Stomach (tissue), 9 donors: ENCODE data around the gene SYCE1L. TPM values are rescaled to one million over a fixed set of nuclear protein-coding genes. Genes with fewer than 3 reads are reported as not detected.
A peak's percentile ranks its signal among the peaks of the same experiment; 100 is the strongest.

Experiments used
- DNase-seq, 2 donors: peaks; one replicate each; pipeline versions ENCODE4 v3.0.0 to v3.0.0-alpha.2; 2013 to 2019
- H3K27ac ChIP-seq, 5 donors: fragments of 200-600 bp in 4 of 5; sonication (generic) in 4 of 5; one replicate each; pipeline ENCODE4 v1.5.1; 2013 to 2019; ENCODE audit warnings: mild to moderate bottlenecking in 1 of 5, moderate library complexity in 1 of 5
- H3K27me3 ChIP-seq, 3 donors: fragments of 200-600 bp; sonication (generic); one replicate each; pipeline ENCODE4 v1.5.1; 2017 to 2019; ENCODE audit warnings: mixed run types in 1 of 3
- H3K36me3 ChIP-seq, 4 donors: fragments of 200-600 bp; sonication (generic); 1 replicate in 3 of 4; 2 replicates in 1 of 4; pipeline ENCODE4 v1.5.1; 2016 to 2019
- H3K4me1 ChIP-seq, 4 donors: fragments of 200-600 bp; sonication (generic); one replicate each; pipeline ENCODE4 v1.5.1; 2016 to 2019
- H3K4me3 ChIP-seq, 4 donors: fragments of 200-600 bp; sonication (generic) in 3 of 4; one replicate each; pipeline ENCODE4 v1.5.1; 2016 to 2019; ENCODE audit warnings: mild to moderate bottlenecking in 1 of 4
- H3K9me3 ChIP-seq, 4 donors: fragments of 200-600 bp; sonication (generic); one replicate each; pipeline ENCODE4 v1.5.1; 2016 to 2019
- CTCF ChIP-seq, 7 experiments: fragments of 450-650 bp in 4 of 7; fragments of 200-600 bp in 3 of 7; sonication (generic) in 3 of 7; IDR thresholded peaks; one replicate each; pipeline ENCODE4 v1.5.1; 2016 to 2019; ENCODE audit warnings: antibody characterized with exemption in 7 of 7, control low read depth in 2 of 7, mild to moderate bottlenecking in 1 of 7
- EP300 ChIP-seq: sonication (generic); formaldehyde crosslinking; IDR thresholded peaks from one replicate; pipeline ENCODE4 v1.6.1; 2017; ENCODE audit warnings: antibody characterized with exemption
- POLR2A ChIP-seq, 4 donors: fragments of 450-650 bp; IDR thresholded peaks; one replicate each; pipeline ENCODE4 v1.6.1; 2016; ENCODE audit warnings: antibody characterized with exemption in 4 of 4, control low read depth in 2 of 4, mild to moderate bottlenecking in 1 of 4, moderate library complexity in 1 of 4
- POLR2AphosphoS5 ChIP-seq, 3 donors: sonication (generic); formaldehyde crosslinking; IDR thresholded peaks; one replicate each; pipeline ENCODE4 v1.6.1; 2016; ENCODE audit warnings: antibody characterized with exemption in 3 of 3
- WGBS, 5 donors: extraction: QIAGEN DNeasy Blood & Tissue Kit in 3 of 5; methylation state at CpG; one replicate each; pipeline versions ENCODE4 v1.1.5 to v1.1.7; 2013 to 2018; 5-methylcytosine and 5-hydroxymethylcytosine counted together
- intact Hi-C: fragments of 100-400 bp; cut with DNase I; formaldehyde crosslinking; loops from one replicate; pipeline ENCODE4 v1.15.1; 2023; ENCODE audit warnings: low total_unique reads
- polyA plus RNA-seq, 3 donors: library from polyadenylated mRNA; stranded (reverse); fragments of 200-250 nt; gene quantifications; one replicate each; pipeline ENCODE4 v1.2.3, GENCODE V29; 2013
- total RNA-seq, 5 donors: library from RNA; depleted of rRNA; stranded (reverse); fragments of >200 nt; gene quantifications; one replicate each; pipeline versions ENCODE4 v1.1.0 to v1.2.3, GENCODE V29; 2014 to 2016
- donor health status: healthy with polysubstance abuse.
- donor health status: Bipolar disorder and iron deficiency.
- donor health status: healthy.

Gene SYCE1L
- total and polyA plus RNA-seq, 8 donors: 3.4 to 92.4 (median 5.5) TPM; not detected in 4

- Histone ChIP-seq H3K4me3 (no peak overlapping the region), H3K4me1 (peaks cover 0 to 23% (median 17%) of the 10 kb centered on the region in 4 donors), H3K27me3 (peaks cover 0 to 30% (median 20%) of the 10 kb centered on the region in 3 donors), H3K27ac (no peak overlapping the region), H3K9me3 (no peaks in the 10 kb centered on the region), H3K36me3 (no peaks in the 10 kb centered on the region)
- 84 to 89% (median 87%) methylated on average over 11 to 12 of the region's 12 CpGs for WGBS, 5 donors
- TF ChIP-seq POLR2A (IDR thresholded peaks at IDR 0.05): no peak
- TF ChIP-seq POLR2AphosphoS5 (IDR thresholded peaks at IDR 0.05): no peak
- TF ChIP-seq CTCF (IDR thresholded peaks at IDR 0.05): no peak
- TF ChIP-seq EP300: no peak
- intact Hi-C loops: no loop called here
- no peak for DNase-seq
These were observed 15.4 kb downstream of the SYCE1L start for GRCh38 chr16:77214411-77215138.

GRCh38 chr16:77219437-77219836, 20.2 kb downstream of the SYCE1L start:
- Histone ChIP-seq H3K27me3 (no peaks in the 10 kb centered on the region), H3K9me3 (no peaks in the 10 kb centered on the region), H3K4me1 (no peaks in the 10 kb centered on the region), H3K4me3 (no peak overlapping the region), H3K36me3 (no peaks in the 10 kb centered on the region), H3K27ac (no peak overlapping the region)
- 66 to 83% (median 75%) methylated on average over 3 of the region's 3 CpGs for WGBS, 5 donors
- DNase-seq: no peak
- intact Hi-C loops: no loop called here
- TF ChIP-seq POLR2AphosphoS5 (IDR thresholded peaks at IDR 0.05) (no peak), POLR2A (IDR thresholded peaks at IDR 0.05) (no peak), CTCF (IDR thresholded peaks at IDR 0.05) (no peak), EP300 (no peak)

GRCh38 chr16:77220427-77220826, 21.2 kb downstream of the SYCE1L start:
- Histone ChIP-seq H3K27ac (no peak overlapping the region), H3K4me3 (no peak overlapping the region), H3K4me1 (no peaks in the 10 kb centered on the region), H3K9me3 (no peaks in the 10 kb centered on the region), H3K36me3 (no peaks in the 10 kb centered on the region), H3K27me3 (no peaks in the 10 kb centered on the region)
- peak in 1 of 2 donors; percentile 22 for DNase-seq
- intact Hi-C loops: no loop called here
- 41 to 67% (median 49%) methylated on average over 3 of the region's 3 CpGs; no CpG with 5 or more reads in 1 of the 5 donors for whole genome bisulfite sequencing, 5 donors
- TF ChIP-seq POLR2A (IDR thresholded peaks at IDR 0.05) (no peak), POLR2AphosphoS5 (IDR thresholded peaks at IDR 0.05) (no peak), CTCF (IDR thresholded peaks at IDR 0.05) (no peak), EP300 (no peak)

DNA sequence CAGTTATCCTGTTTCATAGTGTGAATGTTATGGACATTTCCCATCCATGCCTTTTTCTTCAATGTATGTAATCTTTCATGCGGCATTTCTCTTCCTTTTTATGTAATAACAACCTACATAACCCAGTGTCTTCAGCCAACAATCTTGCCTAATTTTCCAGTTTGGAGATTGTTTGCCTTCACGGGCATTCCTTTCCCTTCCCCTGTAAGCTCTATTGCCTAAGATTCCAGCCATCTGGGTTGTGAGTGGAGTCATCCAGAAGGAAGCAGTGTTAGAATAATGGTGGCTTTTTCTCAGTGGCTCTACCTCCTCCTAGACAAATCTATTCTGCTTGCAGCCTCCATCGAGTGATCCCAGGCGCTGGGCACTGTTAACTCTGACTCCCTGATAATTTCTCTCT, 22.3 kb downstream of the SYCE1L start:
- DNase-seq: no peak
- H3K4me3 ChIP-seq: no peak overlapping the region
- TF ChIP-seq EP300: no peak
- no peak for TF ChIP-seq CTCF (IDR thresholded peaks at IDR 0.05)
- no peak for TF ChIP-seq POLR2A (IDR thresholded peaks at IDR 0.05)
- TF ChIP-seq POLR2AphosphoS5 (IDR thresholded peaks at IDR 0.05): no peak
- intact Hi-C loops: no loop called here
- H3K4me1 ChIP-seq: no peaks in the 10 kb centered on the region
- H3K36me3 ChIP-seq: no peaks in the 10 kb centered on the region
- 77 to 88% (median 83%) methylated on average over 4 of the region's 4 CpGs for WGBS, 5 donors
- H3K27ac ChIP-seq: no peak overlapping the region
- H3K9me3 ChIP-seq: no peaks in the 10 kb centered on the region
- H3K27me3 ChIP-seq: peaks cover 0 to 6% (median 0%) of the 10 kb centered on the region in 3 donors
